Body of pancreas (tissue), 4 donors: ENCODE results near the gene GRN.

Source experiments
- POLR2A ChIP-seq, 3 donors: fragments of 450-650 bp; IDR thresholded peaks; one replicate each; pipeline ENCODE4 v1.6.1; 2016; ENCODE audit warnings: antibody characterized with exemption in 3 of 3, mild to moderate bottlenecking in 2 of 3
- TF ChIP-seq, protein P1 (sequence below), 7 experiments: fragments of 450-650 bp in 4 of 7; fragments of 200-600 bp in 3 of 7; sonication (generic) in 3 of 7; IDR thresholded peaks; one replicate each; pipeline ENCODE4 v1.5.1; 2016 to 2019; ENCODE audit warnings: antibody characterized with exemption in 7 of 7

DNA sequence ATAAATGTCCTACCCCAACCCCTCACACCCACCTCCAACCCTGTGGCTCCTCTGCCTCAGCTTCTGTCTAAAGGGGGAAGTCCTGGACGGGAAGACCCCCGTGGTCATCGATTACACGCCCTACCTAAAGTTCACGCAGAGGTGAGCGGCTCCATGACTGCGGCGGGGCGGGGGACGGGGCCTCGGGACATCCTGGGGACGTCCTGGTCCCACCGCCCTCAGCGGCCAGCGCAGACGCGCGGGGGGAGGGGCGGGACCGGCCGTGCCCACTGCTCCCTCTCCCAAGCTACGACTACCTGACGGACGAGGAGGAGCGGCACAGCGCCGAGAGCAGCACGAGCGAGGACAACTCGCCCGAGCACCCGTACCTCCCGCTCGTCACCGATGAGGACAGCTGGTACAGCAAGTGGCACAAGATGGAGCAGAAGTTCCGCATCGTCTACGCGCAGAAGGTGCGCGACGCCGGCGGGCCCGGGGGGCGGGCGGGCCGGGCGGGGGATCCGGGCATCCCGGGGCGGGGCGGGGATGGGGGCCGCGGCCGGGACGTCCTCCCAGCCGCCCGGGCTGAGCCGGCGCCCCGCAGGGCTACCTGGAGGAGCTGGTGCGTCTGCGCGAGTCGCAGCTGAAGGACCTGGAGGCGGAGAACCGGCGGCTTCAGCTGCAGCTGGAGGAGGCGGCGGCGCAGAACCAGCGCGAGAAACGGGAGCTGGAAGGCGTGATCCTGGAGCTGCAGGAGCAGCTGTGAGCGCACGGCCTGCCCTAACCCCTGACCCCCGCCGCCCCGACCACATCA is 30.0 kb upstream of the GRN start:
- TF ChIP-seq, protein P1, sequence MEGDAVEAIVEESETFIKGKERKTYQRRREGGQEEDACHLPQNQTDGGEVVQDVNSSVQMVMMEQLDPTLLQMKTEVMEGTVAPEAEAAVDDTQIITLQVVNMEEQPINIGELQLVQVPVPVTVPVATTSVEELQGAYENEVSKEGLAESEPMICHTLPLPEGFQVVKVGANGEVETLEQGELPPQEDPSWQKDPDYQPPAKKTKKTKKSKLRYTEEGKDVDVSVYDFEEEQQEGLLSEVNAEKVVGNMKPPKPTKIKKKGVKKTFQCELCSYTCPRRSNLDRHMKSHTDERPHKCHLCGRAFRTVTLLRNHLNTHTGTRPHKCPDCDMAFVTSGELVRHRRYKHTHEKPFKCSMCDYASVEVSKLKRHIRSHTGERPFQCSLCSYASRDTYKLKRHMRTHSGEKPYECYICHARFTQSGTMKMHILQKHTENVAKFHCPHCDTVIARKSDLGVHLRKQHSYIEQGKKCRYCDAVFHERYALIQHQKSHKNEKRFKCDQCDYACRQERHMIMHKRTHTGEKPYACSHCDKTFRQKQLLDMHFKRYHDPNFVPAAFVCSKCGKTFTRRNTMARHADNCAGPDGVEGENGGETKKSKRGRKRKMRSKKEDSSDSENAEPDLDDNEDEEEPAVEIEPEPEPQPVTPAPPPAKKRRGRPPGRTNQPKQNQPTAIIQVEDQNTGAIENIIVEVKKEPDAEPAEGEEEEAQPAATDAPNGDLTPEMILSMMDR (IDR thresholded peaks at IDR 0.05) = no peak
- no peak for TF ChIP-seq POLR2A (IDR thresholded peaks at IDR 0.05)
